Ishikawa (cell line): ENCODE measurements around the gene RPS28.

Experiments used
- CEBPB ChIP-seq: IDR thresholded peaks from 2 replicates; pipeline ENCODE4 v1.6.1; 2012
- CREB1 ChIP-seq: IDR thresholded peaks from 2 replicates; pipeline ENCODE4 v1.6.1; 2012; ENCODE audit warnings: low read depth
- EGR1 ChIP-seq: IDR thresholded peaks from 2 replicates; pipeline ENCODE4 v1.6.1; 2012
- EP300 ChIP-seq: IDR thresholded peaks from 2 replicates; pipeline ENCODE4 v1.6.1; 2012; ENCODE audit warnings: borderline replicate concordance
- FOXM1 ChIP-seq: IDR thresholded peaks from 2 replicates; pipeline ENCODE4 v1.6.1; 2012; ENCODE audit warnings: low read depth, borderline replicate concordance
- NFIC ChIP-seq: IDR thresholded peaks from 2 replicates; pipeline ENCODE4 v1.6.1; 2012
- RAD21 ChIP-seq: IDR thresholded peaks from 2 replicates; pipeline ENCODE4 v1.6.1; 2012; ENCODE audit warnings: low read depth
- REST ChIP-seq: IDR thresholded peaks from 2 replicates; pipeline ENCODE4 v1.6.1; 2012; ENCODE audit warnings: low read depth, mild to moderate bottlenecking
- TAF1 ChIP-seq: IDR thresholded peaks from 2 replicates; pipeline ENCODE4 v1.6.1; 2012; ENCODE audit warnings: low read depth, mild to moderate bottlenecking
- TCF12 ChIP-seq: IDR thresholded peaks from 2 replicates; pipeline ENCODE4 v1.6.1; 2012; ENCODE audit warnings: low read depth
- TEAD4 ChIP-seq: IDR thresholded peaks from 2 replicates; pipeline ENCODE4 v1.6.1; 2012
- USF1 ChIP-seq: IDR thresholded peaks from 2 replicates; pipeline ENCODE4 v1.6.1; 2012
- YY1 ChIP-seq: IDR thresholded peaks from 2 replicates; pipeline ENCODE4 v1.6.1; 2012; ENCODE audit warnings: low read depth
- ZBTB7A ChIP-seq: IDR thresholded peaks from 2 replicates; pipeline ENCODE4 v1.6.1; 2012; ENCODE audit warnings: low read depth
- TF ChIP-seq, protein P1 (sequence below): IDR thresholded peaks from 2 replicates; pipeline ENCODE4 v1.6.1; 2012

Gene RPS28

DNA sequence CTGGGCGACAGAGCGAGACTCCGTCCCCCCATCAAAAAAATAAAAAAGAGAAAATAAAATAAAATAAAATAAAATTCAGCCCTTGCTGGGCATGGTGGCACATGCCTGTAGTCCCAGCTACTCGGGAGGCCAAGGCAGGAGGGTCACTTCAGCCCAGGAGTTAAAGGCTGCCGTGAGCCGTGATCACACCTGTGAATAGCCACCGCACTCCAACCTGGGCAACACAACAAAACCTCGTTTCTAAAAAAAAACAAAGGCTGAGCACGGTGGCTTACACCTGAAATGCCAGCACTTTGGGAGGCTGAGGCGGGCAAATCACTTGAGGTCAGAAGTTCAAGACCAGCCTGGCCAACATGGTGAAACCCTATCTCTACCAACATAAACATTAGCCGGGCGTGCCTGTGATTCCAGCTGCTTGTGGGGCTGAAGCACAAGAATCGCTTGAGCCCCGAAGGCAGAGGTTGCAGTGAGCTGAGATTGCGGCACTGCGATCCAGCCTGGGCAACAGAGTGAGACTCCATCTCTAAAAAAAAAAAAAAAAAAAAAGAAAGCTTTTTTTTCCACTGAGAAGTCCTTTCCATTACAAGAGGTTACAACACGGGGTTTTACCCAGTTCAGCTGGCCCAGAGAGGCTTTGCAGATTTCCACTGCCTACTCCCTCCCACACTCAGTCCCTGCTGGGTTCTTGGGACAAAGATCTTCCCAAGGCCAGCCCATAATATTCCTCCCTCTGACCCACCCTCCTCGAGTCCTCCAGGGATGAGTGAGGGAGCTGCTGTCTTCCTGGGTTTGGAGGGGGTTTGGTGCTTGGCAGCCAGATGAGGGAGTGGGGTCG, 49.1 kb downstream of the RPS28 start:
- no peak for TF ChIP-seq CEBPB
- TF ChIP-seq FOXM1: no peak
- TF ChIP-seq USF1: no peak
- no peak for TF ChIP-seq REST
- TF ChIP-seq, protein P1, sequence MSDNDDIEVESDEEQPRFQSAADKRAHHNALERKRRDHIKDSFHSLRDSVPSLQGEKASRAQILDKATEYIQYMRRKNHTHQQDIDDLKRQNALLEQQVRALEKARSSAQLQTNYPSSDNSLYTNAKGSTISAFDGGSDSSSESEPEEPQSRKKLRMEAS: no peak
- no peak for TF ChIP-seq TCF12
- TF ChIP-seq EGR1: no peak
- TF ChIP-seq CREB1: no peak
- TF ChIP-seq TEAD4: no peak
- TF ChIP-seq NFIC: no peak
- TF ChIP-seq YY1: no peak
- no peak for TF ChIP-seq TAF1
- TF ChIP-seq RAD21: no peak
- TF ChIP-seq ZBTB7A: no peak
- no peak for TF ChIP-seq EP300

DNA sequence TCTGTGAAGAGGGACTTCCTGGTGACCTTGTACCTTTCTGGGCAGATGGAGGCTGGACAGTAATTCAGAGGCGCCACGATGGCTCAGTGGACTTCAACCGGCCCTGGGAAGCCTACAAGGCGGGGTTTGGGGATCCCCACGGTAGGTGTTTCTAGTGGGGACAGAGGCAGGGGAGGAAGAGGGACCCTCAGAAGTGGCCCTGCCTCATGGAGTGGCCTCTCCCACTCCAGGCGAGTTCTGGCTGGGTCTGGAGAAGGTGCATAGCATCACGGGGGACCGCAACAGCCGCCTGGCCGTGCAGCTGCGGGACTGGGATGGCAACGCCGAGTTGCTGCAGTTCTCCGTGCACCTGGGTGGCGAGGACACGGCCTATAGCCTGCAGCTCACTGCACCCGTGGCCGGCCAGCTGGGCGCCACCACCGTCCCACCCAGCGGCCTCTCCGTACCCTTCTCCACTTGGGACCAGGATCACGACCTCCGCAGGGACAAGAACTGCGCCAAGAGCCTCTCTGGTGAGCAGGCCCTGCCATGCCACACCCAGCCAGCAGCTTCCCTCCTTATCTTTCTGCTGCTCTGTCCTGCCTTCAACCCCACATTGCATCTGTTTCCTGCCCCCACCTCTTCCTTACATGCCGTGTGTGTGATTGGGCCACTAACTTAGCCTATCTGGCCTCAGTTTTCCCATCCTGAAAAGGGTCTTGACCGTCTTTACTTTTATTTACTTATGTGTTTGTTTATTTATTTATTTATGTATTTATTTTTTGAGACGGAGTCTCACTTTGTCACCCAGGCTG, 49.9 kb downstream of the RPS28 start:
- TF ChIP-seq ZBTB7A (no peak), EP300 (no peak), REST (no peak)
- TF ChIP-seq, protein P1: no peak
